ENCODE results near the gene PRG2.
A peak's percentile ranks its signal among the peaks of the same experiment; 100 is the strongest.
"Not testable (repeated sequence)": the region's sequence is repeated elsewhere in the genome, so short reads cannot be mapped to it uniquely, and the experiment has no call there.

PRG2 gene

GRCh38 chr11:57418131-57418530, 27.7 kb upstream of the PRG2 start:
- no peak for ATAC-seq

- ATAC-seq, result no peak
Observed at GRCh38 chr11:57417056-57417455, 26.6 kb upstream of the PRG2 start.

DNA sequence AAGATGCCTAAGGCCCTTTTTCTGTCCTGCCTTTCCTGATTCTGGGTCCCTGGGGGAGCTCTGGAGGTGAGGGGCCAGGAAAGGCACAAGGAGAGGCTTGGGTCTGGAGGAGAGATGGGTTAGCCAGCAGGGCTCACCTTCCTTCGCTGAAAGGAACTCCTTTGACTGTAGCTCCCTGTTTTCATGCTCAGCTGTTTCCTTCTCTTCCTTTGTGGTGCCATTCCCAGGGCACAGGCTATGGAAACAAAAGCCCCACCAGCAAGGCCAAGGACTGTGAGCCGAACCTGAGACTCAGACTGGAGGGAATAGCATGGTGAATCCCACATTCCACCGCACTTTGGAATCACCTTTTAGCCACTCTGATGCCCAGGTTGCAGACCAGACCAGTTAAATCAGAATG, 26.0 kb upstream of the PRG2 start:
- ATAC-seq, result no peak

DNA sequence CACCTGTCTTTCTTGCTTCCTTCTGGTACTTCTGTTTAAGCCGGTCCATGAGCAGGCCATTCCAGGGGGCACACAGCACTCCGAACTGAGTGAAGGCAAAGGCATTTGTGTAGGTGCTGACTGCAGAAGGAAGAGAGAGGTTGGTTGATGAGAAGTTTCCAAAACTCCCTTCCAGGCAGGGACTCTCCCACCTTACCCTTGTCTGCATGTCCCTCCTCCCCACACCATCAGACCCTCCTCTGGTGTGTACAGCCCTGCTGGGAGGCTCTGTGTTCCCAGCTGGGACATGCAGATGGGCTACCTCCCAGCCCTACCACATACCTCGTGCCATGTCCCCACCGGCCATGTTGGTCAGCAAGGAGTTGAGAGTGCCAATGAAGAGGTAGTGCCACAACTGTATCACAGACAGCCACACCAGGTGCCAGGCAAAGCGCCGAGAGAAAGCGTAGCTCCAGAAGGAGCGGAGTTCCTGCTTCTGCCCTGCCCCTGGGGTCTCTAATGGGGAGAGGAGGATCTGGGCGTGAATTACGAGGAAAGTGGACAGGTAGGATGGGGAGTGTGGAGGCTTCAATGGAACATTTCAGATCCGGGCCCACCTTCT, 24.3 kb upstream of the PRG2 start:
- peak in 1 of 2 donors; percentile 34 for ATAC-seq

GRCh38 chr11:57413681-57414080, 23.2 kb upstream of the PRG2 start:
- no peak for ATAC-seq

- no peak for ATAC-seq
Observed at GRCh38 chr11:57410287-57410686, 19.8 kb upstream of the PRG2 start.

DNA sequence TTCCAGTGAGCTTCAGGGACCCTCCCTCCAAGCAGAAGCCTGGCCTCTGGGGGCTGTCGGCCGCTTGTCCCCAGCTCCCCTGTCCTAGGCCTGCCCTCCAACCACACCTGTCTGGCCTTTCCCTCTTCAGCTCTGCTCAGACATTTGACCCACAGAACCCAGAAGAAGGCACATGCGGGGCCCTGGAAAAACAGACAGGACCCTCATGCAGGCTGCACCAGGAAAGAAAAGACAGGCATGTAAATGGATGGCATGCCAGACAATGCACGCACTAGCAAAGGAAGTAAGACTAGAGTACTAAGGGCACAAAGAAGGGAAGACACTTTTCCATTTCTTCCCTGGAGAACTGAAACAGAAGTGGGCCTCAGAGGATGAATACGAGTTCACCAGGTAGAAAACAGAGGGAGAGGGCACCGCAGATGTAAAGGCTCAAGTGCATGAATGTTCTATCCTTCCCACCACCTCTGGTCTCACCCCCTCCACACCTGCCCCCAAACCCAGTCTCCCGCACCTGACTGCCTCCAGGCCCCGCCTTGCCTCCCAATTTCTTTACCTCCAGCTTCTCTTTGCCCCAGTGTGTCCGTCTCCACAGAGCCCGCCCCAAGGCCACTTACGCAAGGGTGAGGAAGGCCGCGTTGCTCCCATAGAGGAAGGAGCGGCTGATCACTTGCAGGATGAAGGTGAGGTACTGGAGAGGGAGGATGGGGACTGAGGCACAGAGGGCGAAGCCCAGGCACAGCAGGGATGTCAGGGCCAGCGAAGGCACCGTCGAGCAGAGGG, 19.1 kb upstream of the PRG2 start:
- no peak for ATAC-seq

- ATAC-seq, result no peak
Observed at GRCh38 chr11:57408771-57409170, 18.3 kb upstream of the PRG2 start.

DNA sequence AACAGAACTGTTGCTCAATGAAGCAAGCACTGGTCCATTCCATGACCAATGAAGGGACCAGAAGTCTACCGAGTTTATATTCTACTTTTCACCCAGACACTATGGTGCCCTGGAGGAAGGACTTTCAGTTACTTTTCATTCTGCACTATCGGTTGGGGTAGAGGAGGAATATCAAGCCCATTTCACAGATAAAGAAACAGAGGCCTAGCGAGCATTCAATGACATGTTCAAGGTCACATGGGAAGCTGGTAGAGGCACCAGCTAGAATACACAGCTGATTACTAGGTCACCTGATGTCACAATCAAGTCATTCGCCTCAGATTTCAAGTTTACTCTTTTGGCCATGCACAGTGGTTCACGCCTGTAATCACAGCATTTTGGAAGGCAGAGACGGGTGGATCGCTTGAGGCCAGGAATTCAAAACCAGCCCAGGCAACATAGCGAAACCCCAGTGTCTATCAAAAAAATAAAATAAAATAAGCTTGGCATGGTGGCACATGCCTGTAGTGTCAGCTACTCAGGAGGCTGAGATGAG, 17.6 kb upstream of the PRG2 start:
- no peak for ATAC-seq

GRCh38 chr11:57407010-57407920, 16.8 kb upstream of the PRG2 start:
- ATAC-seq, result no peak

DNA sequence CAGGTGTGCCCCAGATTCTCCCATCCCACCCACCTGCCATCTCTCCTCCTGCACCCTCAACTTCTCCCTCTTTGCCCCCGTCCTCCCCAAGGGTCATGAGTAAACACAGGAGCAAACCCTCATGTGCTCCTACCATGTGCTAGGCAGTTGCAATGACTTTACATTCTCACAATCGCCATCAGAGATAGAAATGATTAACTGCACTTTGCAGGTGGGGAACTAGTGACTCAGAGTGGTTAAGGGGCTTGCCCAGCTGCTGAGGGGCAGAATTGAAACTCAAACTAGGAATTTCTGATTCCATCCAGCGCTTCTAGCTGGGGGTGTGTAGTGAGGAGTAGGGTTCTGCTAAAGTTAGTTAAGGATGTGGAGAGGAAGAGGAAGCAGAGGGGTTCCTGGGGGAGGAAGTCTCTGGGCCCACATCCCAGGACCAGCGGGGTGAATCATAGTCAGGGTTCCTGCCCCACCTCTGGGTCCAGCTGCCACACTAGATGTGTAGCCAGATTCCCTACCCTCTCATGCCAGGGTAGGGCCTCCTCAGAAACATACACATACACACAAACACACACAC, 16.0 kb upstream of the PRG2 start:
- ATAC-seq, result peak; percentile 93 to 94

DNA sequence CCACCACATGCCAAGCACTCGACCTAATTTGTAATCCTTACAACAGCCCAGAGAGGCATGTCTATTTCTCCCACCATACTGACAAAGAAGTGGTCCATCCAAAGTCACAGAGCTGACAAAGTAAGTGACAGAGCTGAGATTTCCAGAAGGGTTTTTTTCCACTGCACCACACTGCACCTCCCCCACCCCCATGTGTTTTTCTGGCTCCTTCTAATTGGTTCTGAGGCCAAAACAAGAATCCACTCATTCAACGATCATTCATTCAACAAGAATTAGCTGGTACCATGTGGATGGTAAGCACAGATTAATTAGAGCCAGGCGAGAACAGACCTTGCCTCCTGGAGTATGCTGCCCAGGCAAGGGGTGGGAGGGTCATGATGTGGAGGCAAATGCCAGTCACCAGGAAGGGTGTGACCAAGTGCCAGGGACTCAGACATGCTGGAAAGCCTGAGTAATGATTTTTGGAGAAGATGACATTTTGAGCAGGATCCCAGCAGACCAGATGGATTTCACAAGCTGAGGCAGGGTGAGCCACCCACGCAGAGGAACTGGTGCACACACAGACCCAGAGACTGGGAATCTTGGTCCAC, 14.9 kb upstream of the PRG2 start:
- ATAC-seq, result no peak

DNA sequence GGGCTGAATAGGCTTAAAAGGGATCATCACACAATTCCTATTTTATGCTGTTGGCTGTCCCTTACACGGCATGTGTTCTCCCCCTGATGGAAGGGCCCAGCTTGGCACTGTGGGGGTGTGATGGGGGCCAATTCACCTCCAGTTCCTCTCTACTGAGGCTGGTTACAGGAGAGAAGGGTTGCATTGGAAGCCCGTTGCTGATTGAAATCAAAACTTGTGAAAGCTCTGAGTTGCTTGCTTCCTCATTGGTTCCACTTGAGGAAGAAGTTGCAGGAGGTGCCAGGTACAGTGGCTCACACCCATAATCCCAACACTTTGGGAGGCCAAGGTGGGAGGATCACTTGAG, 13.3 kb upstream of the PRG2 start:
- no peak for ATAC-seq

DNA sequence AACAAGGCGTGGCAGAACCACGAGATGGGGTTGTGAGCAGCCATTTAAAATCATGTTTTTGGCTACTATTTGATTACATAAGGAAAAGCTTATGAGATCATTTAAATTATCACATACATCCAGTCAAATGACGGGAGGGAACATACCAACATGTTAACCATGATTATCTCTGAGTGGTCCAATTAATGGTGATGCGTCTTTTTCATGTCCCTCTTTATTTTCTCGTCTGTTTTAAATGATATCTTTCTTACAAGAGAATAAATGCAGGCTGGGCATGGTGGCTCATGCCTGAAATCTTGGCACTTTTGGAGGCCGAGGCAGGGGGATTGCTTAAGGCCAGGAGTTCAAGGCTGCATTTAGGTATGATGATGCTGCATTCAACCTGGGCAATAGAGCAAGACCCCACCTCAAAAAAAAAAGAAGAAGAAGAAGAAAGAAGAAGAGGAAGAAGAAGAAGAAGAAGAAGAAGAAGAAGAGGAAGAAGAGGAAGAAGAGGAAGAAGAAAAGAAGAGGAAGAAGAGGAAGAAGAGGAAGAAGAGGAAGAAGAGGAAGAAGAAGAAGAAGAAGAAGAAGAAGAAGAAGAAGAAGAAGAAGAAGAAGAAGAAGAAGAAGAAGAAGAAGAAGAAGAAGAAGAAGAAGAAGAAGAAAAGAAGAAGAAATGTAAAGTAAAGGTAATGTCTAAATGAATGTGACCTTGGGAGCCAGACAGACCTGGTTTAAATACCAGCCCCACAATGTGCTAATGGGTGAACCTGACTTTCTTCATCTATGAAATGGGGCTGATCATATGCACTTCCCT, 12.8 kb upstream of the PRG2 start:
- not testable (repeated sequence) for ATAC-seq

GRCh38 chr11:57402188-57403002, 11.9 kb upstream of the PRG2 start:
- ATAC-seq, result no peak

- ATAC-seq, result no peak
Observed at GRCh38 chr11:57399972-57400578, 9.6 kb upstream of the PRG2 start.

GRCh38 chr11:57399221-57399620, 8.8 kb upstream of the PRG2 start:
- no peak for ATAC-seq

DNA sequence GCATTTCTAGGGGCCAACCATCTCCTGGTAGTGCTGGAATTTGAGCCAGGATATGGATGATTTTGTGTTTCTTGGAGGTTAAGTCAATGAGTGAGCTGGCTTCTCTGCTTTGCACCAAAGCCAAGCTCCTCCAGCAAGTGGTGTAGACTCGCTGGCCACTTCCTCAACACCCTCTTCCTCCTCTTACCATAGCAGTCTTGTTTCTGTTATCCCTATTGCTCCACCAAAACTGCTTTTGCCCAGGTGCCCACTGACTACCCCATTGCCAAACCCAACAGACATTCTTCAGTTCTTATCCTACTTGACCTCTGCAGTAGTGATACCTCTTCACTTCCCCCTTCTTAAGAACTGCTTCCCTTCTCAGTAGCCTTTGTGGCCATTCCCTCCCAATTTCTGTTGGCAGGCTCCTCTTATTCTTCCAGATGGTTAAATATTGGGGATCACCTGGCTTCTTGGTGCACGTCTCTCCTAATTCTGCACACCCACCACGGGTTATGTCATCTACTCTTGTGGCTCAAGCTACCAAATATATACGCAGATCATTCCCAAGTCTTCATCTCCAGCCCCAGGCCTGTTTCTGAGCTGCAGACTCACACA, 7.0 kb upstream of the PRG2 start:
- no peak for ATAC-seq

GRCh38 chr11:57396744-57397143, 6.3 kb upstream of the PRG2 start:
- ATAC-seq, result no peak

All from activated CD4-positive, CD25-positive, alpha-beta regulatory T cell treated with anti-CD3 and anti-CD28 coated beads, Interleukin-2, amount 50 U/mL, for 24 hours (primary cell).